Transverse colon (tissue), 4 donors: ENCODE measurements around the gene AGPAT3. TPM values are rescaled to one million over a fixed set of nuclear protein-coding genes. Genes with fewer than 3 reads are reported as not detected.
A peak's percentile ranks its signal among the peaks of the same experiment; 100 is the strongest.

ENCODE experiments used
- DNase-seq: peaks from one replicate; pipeline ENCODE4 v3.0.0-alpha.2; 2019
- H3K27ac ChIP-seq, 4 donors: fragments of 200-600 bp; sonication (generic); 2 replicates each; pipeline ENCODE4 v1.5.1; 2016 to 2018; ENCODE audit warnings: inconsistent platforms in 4 of 4
- H3K27me3 ChIP-seq: fragments of 200-600 bp; sonication (generic); 2 replicates; pipeline ENCODE4 v1.5.1; 2017; ENCODE audit warnings: inconsistent platforms
- H3K36me3 ChIP-seq, 4 donors: fragments of 200-600 bp; sonication (generic); 2 replicates each; pipeline ENCODE4 v1.5.1; 2017 to 2019; ENCODE audit warnings: inconsistent platforms in 4 of 4
- H3K4me1 ChIP-seq, 4 donors: fragments of 200-600 bp; sonication (generic); 2 replicates each; pipeline ENCODE4 v1.5.1; 2017 to 2020; ENCODE audit warnings: inconsistent platforms in 4 of 4
- H3K4me3 ChIP-seq, 4 donors: fragments of 200-600 bp; sonication (generic); 1 replicate in 1 of 4; 2 replicates in 3 of 4; pipeline versions ENCODE4 v1.5.1 to v1.6.1; 2017 to 2019; ENCODE audit warnings: inconsistent platforms in 4 of 4
- H3K9me3 ChIP-seq, 2 donors: fragments of 200-600 bp; sonication (generic); 2 replicates each; pipeline ENCODE4 v1.5.1; 2017 to 2019; ENCODE audit warnings: inconsistent platforms in 2 of 2
- EP300 ChIP-seq: sonication (generic); formaldehyde crosslinking; IDR thresholded peaks from one replicate; pipeline ENCODE4 v1.6.1; 2017; ENCODE audit warnings: antibody characterized with exemption, low read depth
- POLR2A ChIP-seq: fragments of 450-650 bp; IDR thresholded peaks from one replicate; pipeline ENCODE4 v1.6.1; 2016; ENCODE audit warnings: antibody characterized with exemption, mild to moderate bottlenecking, moderate library complexity
- POLR2AphosphoS5 ChIP-seq, 3 donors: sonication (generic); formaldehyde crosslinking; IDR thresholded peaks; one replicate each; pipeline ENCODE4 v1.6.1; 2016; ENCODE audit warnings: antibody characterized with exemption in 3 of 3
- WGBS, 2 donors: methylation state at CpG; one replicate each; pipeline ENCODE4 v1.1.5; 2018; ENCODE audit warnings: low coverage in 1 of 2; 5-methylcytosine and 5-hydroxymethylcytosine counted together
- in situ Hi-C, 4 donors: fragments of 200-750 bp; cut with MboI; loops; one replicate each; pipeline versions ENCODE4 v1.15.0 to v1.15.1; 2017; ENCODE audit warnings: low sequenced_read_pairs in 3 of 4, low pct_ligation_motif_present in 1 of 4, low pct_unique_long_range_greater_than_20kb in 1 of 4
- intact Hi-C: fragments of 100-400 bp; cut with DNase I; formaldehyde crosslinking; loops from one replicate; pipeline ENCODE4 v1.15.1; 2023; ENCODE audit warnings: low total_unique reads
- total RNA-seq, 4 donors: library from RNA; depleted of rRNA; stranded (reverse); fragments of >200 nt; gene quantifications; one replicate each; pipeline ENCODE4 v1.1.0, GENCODE V29; 2016
- TF ChIP-seq, protein P1 (sequence below), 5 experiments: fragments of 200-600 bp in 3 of 5; fragments of 450-650 bp in 2 of 5; sonication (generic) in 3 of 5; IDR thresholded peaks; 1 replicate in 2 of 5; 2 replicates in 3 of 5; pipeline ENCODE4 v1.5.1; 2016 to 2017; ENCODE audit warnings: antibody characterized with exemption in 5 of 5, inconsistent platforms in 3 of 5, mild to moderate bottlenecking in 2 of 5, moderate library complexity in 1 of 5

The AGPAT3 gene
- total RNA-seq, 4 donors from 2014 or later, result 59.9 to 116 (median 85.3) TPM

DNA sequence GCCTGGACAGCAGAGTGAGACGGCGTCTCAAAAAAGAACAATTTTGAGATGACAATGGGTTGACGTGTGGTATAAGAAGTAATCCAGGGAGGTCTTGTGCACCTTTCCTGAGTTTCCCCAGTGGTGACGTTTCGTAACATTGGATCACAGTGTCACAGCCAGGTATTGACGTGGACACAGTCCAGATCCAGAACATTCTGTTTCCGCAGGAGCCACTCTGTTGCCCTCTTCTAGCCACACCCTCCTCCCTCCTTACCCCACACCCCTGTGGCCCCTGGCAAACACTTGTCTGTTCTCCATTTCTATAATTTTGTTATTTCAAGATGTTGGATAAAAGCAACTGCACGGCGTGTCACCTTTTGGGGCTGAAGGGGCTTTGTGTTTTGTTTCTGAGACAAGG lies 140.6 kb downstream of the AGPAT3 start:
- DNase-seq, result no peak
- Histone ChIP-seq H3K27ac (peak overlapping the region; percentile 13 to 78 (median 66)), H3K27me3 (no peaks in the 10 kb centered on the region), H3K4me1 (peaks cover 0 to 9% (median 2%) of the 10 kb centered on the region in 4 donors), H3K9me3 (no peaks in the 10 kb centered on the region), H3K4me3 (no peak overlapping the region), H3K36me3 (no peaks in the 10 kb centered on the region)
- no peak for TF ChIP-seq EP300
- TF ChIP-seq POLR2AphosphoS5 (IDR thresholded peaks at IDR 0.05), result no peak
- TF ChIP-seq POLR2A, result no peak
- TF ChIP-seq, protein P1, sequence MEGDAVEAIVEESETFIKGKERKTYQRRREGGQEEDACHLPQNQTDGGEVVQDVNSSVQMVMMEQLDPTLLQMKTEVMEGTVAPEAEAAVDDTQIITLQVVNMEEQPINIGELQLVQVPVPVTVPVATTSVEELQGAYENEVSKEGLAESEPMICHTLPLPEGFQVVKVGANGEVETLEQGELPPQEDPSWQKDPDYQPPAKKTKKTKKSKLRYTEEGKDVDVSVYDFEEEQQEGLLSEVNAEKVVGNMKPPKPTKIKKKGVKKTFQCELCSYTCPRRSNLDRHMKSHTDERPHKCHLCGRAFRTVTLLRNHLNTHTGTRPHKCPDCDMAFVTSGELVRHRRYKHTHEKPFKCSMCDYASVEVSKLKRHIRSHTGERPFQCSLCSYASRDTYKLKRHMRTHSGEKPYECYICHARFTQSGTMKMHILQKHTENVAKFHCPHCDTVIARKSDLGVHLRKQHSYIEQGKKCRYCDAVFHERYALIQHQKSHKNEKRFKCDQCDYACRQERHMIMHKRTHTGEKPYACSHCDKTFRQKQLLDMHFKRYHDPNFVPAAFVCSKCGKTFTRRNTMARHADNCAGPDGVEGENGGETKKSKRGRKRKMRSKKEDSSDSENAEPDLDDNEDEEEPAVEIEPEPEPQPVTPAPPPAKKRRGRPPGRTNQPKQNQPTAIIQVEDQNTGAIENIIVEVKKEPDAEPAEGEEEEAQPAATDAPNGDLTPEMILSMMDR (IDR thresholded peaks at IDR 0.05), result no peak
- 87 to 92% methylated on average over 7 to 9 of the region's 9 CpGs for WGBS, 2 donors
- intact Hi-C loops, result no loop called here
- in situ Hi-C loops, result no loop called here

DNA sequence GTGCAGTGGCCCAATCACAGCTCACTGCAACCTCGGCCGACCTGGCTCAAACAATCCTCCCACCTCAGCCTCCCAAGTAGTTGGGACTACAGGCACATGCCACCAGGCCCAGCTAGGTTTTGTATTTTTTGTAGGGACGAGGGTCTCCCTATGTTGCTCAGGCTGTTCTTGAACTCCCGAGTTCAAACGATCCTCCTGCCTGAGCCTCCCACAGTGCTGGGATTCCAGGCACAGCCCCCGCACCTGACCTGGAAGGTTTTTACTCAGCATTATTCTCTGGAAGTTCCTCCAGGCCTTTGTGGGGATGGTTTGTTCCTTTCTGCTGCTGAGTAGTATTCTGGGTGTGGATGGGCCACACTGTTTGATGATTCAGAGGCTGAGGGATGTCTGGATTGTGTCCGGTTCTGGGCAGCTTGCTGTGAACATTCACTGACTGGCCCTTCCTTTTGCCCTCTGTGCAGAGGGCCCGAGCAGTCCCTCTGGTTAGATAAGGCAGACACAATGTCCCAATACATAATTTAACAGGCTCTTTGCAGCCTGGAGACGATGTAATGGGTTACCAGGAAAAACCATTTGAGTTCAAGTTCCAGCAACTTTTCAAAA lies 141.1 kb downstream of the AGPAT3 start:
- WGBS, 2 donors, result 54 to 75% methylated on average over 3 to 9 of the region's 9 CpGs
- no peaks in the 10 kb centered on the region for H3K36me3 ChIP-seq
- H3K27ac ChIP-seq, result peak overlapping the region; percentile 13 to 78 (median 66)
- in situ Hi-C loops, result no loop called here
- no peaks in the 10 kb centered on the region for H3K27me3 ChIP-seq
- peaks cover 0 to 11% (median 5%) of the 10 kb centered on the region in 4 donors for H3K4me1 ChIP-seq
- DNase-seq, result no peak
- no peaks in the 10 kb centered on the region for H3K9me3 ChIP-seq
- intact Hi-C loops, result no loop called here
- TF ChIP-seq EP300 (no peak), POLR2AphosphoS5 (IDR thresholded peaks at IDR 0.05) (peak in 2 of 3 donors; percentile 4 to 33)
- H3K4me3 ChIP-seq, result no peak overlapping the region

DNA sequence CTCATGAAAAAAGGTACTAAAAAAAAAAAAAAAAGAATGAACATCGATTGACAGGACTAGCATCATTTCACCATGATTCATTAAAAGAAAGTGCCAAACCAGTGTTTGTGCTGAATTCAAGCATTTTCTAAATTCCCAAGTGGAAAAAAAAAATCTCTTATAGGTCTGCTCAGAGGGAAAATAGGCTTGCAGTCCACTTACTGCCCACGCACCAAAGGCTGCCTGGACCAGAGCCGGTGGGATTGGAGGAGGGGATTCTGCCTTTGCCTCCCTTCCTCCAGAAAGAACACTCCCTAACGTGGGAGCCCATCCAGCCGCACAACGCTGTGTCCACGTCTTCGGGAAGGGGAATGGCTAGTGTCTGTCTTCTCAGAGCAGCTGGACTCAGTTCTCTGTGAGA lies 141.6 kb downstream of the AGPAT3 start:
- in situ Hi-C loops (no loop called here), intact Hi-C loops (no loop called here)
- no peaks in the 10 kb centered on the region for H3K9me3 ChIP-seq
- H3K4me3 ChIP-seq, result no peak overlapping the region
- no peaks in the 10 kb centered on the region for H3K27me3 ChIP-seq
- no peak for DNase-seq
- TF ChIP-seq EP300 (no peak), POLR2AphosphoS5 (IDR thresholded peaks at IDR 0.05) (no peak), POLR2A (no peak)
- no peaks in the 10 kb centered on the region for H3K36me3 ChIP-seq
- WGBS, 2 donors, result 72 to 94% methylated on average over 2 to 8 of the region's 8 CpGs
- peak overlapping the region; percentile 50 to 78 (median 66) for H3K27ac ChIP-seq
- peaks cover 0 to 15% (median 10%) of the 10 kb centered on the region in 4 donors for H3K4me1 ChIP-seq

DNA sequence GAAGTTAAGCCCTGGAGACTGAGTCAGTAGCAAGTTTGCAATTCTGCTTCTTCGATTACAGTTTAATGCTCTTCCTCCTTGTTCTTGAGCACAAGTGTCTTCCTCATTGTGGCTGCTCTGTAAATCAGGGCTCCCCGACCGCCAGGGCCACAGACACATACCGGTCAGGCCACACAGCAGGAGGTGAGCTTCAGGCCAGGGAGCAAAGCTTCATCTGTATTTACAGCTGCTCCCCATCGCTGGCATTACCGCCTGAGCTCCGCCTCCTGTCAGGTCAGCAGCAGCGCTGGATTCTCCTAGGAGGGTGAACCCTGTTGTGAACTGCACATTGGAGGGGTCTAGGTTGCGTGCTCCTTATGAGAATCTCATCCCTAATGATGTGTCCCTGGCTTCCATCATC lies 145.4 kb downstream of the AGPAT3 start:
- Histone ChIP-seq H3K4me1 (peaks cover 11 to 38% (median 29%) of the 10 kb centered on the region in 4 donors), H3K9me3 (no peaks in the 10 kb centered on the region), H3K27ac (no peak overlapping the region), H3K27me3 (no peaks in the 10 kb centered on the region), H3K36me3 (no peaks in the 10 kb centered on the region), H3K4me3 (no peak overlapping the region)
- in situ Hi-C loops (no loop called here), intact Hi-C loops (no loop called here)
- DNase-seq, result no peak
- TF ChIP-seq POLR2AphosphoS5 (IDR thresholded peaks at IDR 0.05) (no peak), EP300 (no peak), POLR2A (no peak)
- TF ChIP-seq, protein P1 (IDR thresholded peaks at IDR 0.05), result no peak
- 85% methylated on average over 9 of the region's 9 CpGs; no CpG with 5 or more reads in 1 of the 2 donors for WGBS, 2 donors

DNA sequence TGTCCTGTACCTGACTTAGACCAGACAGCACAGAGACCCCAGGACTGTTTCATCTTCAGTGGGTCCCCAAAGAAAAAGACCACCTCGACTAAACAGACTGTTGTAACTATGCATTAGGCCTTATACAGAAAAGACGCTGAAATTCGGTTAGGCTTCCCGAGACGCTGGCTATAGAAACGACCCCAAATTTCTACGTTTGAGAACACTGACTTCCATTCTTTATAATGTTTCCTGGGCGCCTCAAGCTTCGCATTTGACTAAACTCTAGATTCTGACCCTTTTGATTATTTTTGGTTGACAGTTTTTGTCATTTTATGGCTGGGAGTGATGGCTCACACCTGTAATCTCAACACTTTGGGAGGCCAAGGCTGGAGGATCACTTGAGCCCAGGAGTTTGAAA lies 146.1 kb downstream of the AGPAT3 start:
- in situ Hi-C loops, result no loop called here
- DNase-seq, result no peak
- peak overlapping the region in 3 of 4 donors; percentile 70 to 99 (median 92) for H3K4me3 ChIP-seq
- peak overlapping the region; percentile 89 to 100 (median 97) for H3K27ac ChIP-seq
- H3K4me1 ChIP-seq, result peaks cover 11 to 45% (median 27%) of the 10 kb centered on the region in 4 donors
- H3K9me3 ChIP-seq, result no peaks in the 10 kb centered on the region
- no peaks in the 10 kb centered on the region for H3K36me3 ChIP-seq
- TF ChIP-seq POLR2A (no peak), POLR2AphosphoS5 (IDR thresholded peaks at IDR 0.05) (no peak), EP300 (no peak)
- TF ChIP-seq, protein P1 (IDR thresholded peaks at IDR 0.05), result no peak
- no peaks in the 10 kb centered on the region for H3K27me3 ChIP-seq
- 66 to 80% methylated on average over 9 of the region's 9 CpGs for WGBS, 2 donors
- intact Hi-C loops, result no loop called here
